SJSA1 (cell line): ENCODE data around the gene ZNF467. TPM values are rescaled to one million over a fixed set of nuclear protein-coding genes. Genes with fewer than 3 reads are reported as not detected.

ENCODE experiments used
- DNase-seq, 2 experiments: peaks; one replicate each; pipeline ENCODE4 v3.0.0-alpha.2; 2015 to 2020; ENCODE audit warnings: low spot score in 2 of 2, low read depth in 1 of 2
- H3K27ac ChIP-seq: fragments of 250-450 bp; sonication (Bioruptor Pico); 2 replicates; pipeline ENCODE4 v1.5.1; 2020; ENCODE audit warnings: mild to moderate bottlenecking, moderate library complexity
- H3K27me3 ChIP-seq: fragments of 250-450 bp; sonication (Bioruptor Pico); replicated peaks from 2 replicates; pipeline ENCODE4 v1.5.1; 2020; ENCODE audit warnings: mild to moderate bottlenecking, moderate library complexity
- H3K36me3 ChIP-seq: fragments of 250-450 bp; sonication (Bioruptor Pico); 2 replicates; pipeline ENCODE4 v1.5.1; 2020; ENCODE audit warnings: mild to moderate bottlenecking
- H3K4me1 ChIP-seq: fragments of 250-450 bp; sonication (Bioruptor Pico); replicated peaks from 2 replicates; pipeline ENCODE4 v1.6.1; 2021; ENCODE audit warnings: mild to moderate bottlenecking
- H3K4me3 ChIP-seq: fragments of 250-450 bp; sonication (Bioruptor Pico); 2 replicates; pipeline ENCODE4 v1.5.1; 2020; ENCODE audit warnings: mild to moderate bottlenecking
- H3K9me3 ChIP-seq: fragments of 250-450 bp; sonication (Bioruptor Pico); replicated peaks from 2 replicates; pipeline ENCODE4 v1.5.1; 2020; ENCODE audit warnings: mild to moderate bottlenecking
- total RNA-seq: library from RNA; depleted of rRNA; stranded (reverse); fragments of >200 nt; shearing (Covaris generic); gene quantifications from 2 replicates; pipeline ENCODE4 v1.2.3, GENCODE V29; 2014

ZNF467 gene
- total RNA-seq, 1 experiment from 2014 or later = not detected

DNA sequence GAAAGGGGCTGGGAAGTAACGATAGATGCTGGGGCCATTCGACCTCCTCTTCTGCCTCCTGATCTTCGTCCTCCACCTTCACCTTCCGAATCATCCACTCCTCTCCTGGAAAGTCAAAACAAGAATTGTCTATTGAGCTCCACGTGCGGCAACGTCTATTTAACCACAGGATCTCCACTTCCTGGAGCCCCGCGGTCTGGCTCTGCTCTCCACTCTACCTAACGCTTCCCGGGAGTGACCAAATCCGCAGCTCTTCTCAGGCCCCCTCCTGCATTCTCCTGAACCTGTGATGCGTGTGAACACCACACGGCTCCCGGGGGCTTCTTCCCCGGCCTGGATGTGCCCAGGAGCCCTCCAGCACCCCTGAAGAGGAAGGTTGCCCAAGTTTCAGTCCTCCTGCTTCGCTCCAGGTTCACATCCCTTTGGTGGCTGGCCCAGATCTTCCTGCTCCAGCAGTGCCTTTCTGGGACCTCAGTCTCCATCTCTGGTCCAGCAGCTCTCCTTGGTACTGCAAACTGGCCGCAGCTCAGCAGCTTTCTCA is 7.2 kb downstream of the ZNF467 start:
- Histone ChIP-seq H3K4me3 (no peak overlapping the region), H3K27ac (no peak overlapping the region), H3K4me1 (no peaks in the 10 kb centered on the region), H3K9me3 (peaks cover 2% of the 10 kb centered on the region), H3K27me3 (peaks cover 65% of the 10 kb centered on the region), H3K36me3 (no peaks in the 10 kb centered on the region)
- DNase-seq = no peak

DNA sequence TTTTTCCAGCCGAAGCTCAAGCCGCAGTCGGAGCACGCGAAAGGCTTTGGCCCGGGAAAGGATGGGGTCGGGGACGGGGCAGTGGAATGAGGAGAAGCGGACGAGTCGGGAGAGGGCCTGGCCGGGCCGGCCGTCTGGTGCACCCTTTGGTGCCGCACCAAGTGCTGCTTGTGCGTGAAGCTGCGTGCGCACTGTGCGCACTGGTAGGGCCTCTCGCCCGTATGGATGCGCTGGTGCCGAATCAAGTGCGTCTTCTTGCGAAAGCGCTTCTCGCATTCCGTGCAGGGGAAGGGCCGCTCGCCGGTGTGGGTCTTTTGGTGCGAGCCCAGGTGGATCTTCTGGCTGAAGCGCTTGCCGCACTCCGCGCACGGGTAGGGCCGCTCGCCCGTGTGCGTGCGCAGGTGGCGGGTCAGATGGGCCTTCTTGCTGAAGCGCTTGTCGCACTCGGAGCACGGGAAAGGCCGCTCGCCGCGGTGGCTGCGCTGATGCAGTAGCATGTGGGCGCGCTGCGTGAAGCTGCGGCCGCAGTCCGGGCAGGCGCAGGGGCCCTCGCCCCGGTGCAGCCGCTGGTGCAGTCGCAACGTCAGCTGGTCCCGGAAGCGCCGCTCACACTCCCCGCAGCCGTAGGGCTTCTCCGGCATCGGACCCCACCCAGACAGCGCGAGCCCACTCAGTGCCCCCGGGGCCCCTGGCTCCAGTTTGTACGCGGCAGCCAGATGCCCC is 7.8 kb downstream of the ZNF467 start:
- no peak overlapping the region for H3K27ac ChIP-seq
- H3K27me3 ChIP-seq = peaks cover 71% of the 10 kb centered on the region
- H3K4me3 ChIP-seq = no peak overlapping the region
- H3K9me3 ChIP-seq = peaks cover 2% of the 10 kb centered on the region
- DNase-seq = no peak
- H3K4me1 ChIP-seq = no peaks in the 10 kb centered on the region
- H3K36me3 ChIP-seq = no peaks in the 10 kb centered on the region

DNA sequence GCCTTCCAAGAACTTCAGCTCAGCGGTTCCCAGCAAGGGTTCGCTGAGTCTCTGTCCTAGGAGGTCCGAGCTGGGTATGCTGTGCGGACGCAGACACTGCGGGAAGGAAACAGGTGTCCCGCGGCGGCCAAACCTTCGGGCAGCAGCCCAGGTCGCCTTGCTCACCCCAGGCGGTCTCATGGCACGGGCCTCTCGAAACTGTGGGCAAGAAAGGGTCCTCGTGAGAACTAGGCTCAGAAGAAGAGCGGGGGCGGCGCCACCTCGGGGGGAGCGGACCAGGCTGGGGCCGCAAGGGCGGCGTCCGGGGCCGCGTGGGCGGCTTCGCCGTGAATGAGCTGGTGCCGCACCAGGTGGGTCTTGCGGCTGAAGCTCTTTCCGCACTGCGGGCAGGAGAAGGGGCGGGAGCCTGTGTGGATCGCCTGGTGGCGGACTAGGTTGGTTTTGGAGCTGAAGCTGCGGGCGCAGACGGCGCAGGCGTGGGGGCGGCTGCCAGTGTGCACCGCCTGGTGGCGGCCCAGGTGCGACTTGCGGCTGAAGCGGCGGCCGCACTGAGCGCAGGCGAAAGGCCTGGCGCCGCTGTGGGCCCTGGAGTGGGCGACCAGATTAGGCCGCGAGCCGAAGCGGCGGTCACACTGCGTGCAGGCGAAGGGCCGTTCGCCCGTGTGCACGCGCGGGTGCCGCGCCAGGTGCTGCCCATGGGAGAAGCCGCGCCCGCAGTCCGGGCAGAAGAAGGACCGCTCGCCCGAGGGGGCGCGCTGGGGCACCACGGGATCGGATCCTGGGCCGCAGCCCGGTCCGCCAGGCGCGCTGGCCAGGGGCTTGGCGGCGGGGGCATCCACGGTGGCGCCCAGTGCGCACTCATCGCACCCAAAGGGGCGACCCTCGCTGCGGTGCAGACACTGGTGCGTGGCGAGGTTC is 8.6 kb downstream of the ZNF467 start:
- no peak for DNase-seq

DNA sequence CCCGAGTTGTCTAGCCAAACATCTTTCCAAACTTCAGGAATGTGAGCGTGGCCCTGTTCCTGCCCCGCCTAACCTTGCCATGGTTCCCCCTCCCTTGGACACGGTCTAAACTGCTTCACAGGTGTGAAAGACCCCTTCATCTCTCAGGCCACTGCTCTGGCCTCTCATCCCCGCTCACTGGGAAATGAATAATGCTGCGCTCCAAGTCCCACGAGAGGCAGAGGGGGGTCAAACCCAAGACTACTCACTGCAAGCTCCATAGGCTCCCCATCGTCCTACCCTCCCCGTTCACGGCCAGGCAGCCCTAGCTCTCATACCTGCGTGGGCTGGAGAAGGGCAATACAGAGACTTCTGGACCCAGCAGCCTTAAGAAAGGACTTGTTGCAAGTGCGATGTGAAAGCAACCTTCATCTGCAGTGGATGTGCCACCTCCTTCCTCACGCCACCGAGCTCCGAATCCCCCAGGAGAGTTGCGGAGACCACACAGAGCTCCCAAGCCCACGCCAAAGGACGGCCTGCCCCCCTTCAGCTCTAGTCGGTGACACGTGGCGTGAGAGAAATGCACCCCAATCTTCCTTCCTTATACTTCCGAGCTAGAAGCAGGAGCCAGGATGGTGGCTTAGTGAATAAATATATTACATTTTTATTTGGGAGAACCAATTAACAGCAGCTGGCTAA is 9.7 kb downstream of the ZNF467 start:
- Histone ChIP-seq H3K27ac (no peak overlapping the region), H3K27me3 (peaks cover 69% of the 10 kb centered on the region), H3K9me3 (peaks cover 2% of the 10 kb centered on the region)

More for the DNA sequence above, 8.6 kb downstream of the ZNF467 start:
- no peak overlapping the region for H3K4me3 ChIP-seq
- H3K4me1 ChIP-seq = no peaks in the 10 kb centered on the region
- H3K36me3 ChIP-seq = no peaks in the 10 kb centered on the region
- H3K27ac ChIP-seq = no peak overlapping the region
- peaks cover 69% of the 10 kb centered on the region for H3K27me3 ChIP-seq
- peaks cover 2% of the 10 kb centered on the region for H3K9me3 ChIP-seq

DNA sequence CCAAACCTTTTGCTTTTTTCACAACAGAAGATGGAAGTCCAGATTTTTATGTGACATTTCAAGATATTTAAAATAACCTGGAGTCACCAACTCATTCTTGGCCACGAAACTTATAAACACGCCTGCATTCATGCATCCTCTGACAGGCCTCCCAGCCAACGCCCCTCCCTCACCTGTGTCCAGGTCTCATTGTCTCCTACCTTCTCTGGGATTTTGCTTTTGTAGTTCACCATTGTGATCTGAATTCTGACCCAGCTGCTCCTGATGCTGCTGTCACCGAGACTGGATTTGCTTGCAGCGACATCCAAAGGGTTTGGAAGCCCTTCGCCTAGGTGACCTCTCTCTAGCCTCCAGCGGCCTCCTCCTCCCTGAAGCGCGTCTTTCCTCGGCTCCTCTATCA is 10.8 kb downstream of the ZNF467 start:
- Histone ChIP-seq H3K27me3 (peaks cover 59% of the 10 kb centered on the region), H3K4me3 (no peak overlapping the region), H3K36me3 (no peaks in the 10 kb centered on the region), H3K27ac (no peak overlapping the region), H3K4me1 (no peaks in the 10 kb centered on the region), H3K9me3 (peaks cover 2% of the 10 kb centered on the region)
- no peak for DNase-seq

More for the DNA sequence above, 9.7 kb downstream of the ZNF467 start:
- H3K4me1 ChIP-seq = no peaks in the 10 kb centered on the region
- no peaks in the 10 kb centered on the region for H3K36me3 ChIP-seq
- no peak for DNase-seq
- no peak overlapping the region for H3K4me3 ChIP-seq

DNA sequence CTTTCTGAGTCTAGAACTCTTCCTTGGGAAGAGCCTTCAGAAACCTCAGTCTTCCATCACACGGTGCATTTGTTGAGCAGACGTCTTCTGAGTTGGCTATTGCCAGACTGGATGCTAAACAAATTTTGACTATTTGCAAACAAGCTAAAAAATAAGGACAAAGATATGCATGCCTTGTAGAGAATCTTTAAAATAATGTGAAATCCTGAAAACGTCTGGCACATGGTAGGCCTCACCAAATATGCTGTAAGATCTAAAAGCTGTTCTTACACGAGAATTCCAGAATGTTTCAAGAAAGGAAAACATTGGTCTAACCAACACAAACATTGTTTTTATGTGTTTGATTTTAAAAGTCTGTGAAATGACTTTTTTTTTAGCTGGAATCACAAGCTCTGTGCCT is 11.3 kb downstream of the ZNF467 start:
- Histone ChIP-seq H3K27ac (no peak overlapping the region), H3K4me3 (no peak overlapping the region), H3K27me3 (peaks cover 54% of the 10 kb centered on the region), H3K9me3 (peaks cover 2% of the 10 kb centered on the region), H3K4me1 (no peaks in the 10 kb centered on the region), H3K36me3 (no peaks in the 10 kb centered on the region)
- no peak for DNase-seq

DNA sequence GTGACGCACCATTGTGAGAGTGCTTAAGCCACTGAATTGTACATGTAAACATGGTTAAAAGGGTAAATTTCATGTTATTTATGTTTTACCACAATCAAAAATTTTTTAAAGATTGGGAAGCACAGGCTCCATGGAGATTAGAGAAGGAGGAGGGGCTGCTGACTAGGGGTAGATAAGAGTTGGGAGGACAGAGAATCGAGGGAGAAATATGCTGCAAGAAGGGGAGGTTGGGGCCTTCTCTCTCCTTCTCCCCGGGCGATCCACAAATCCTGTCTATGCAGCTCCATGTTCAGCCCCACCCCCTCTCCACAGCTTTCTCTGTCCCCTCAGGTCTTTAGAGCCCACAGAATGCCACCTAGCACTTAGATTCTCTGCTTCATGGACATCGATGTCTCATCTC is 12.1 kb downstream of the ZNF467 start:
- Histone ChIP-seq H3K9me3 (peaks cover 2% of the 10 kb centered on the region), H3K27ac (no peak overlapping the region), H3K36me3 (no peaks in the 10 kb centered on the region), H3K27me3 (peaks cover 51% of the 10 kb centered on the region), H3K4me1 (no peaks in the 10 kb centered on the region), H3K4me3 (no peak overlapping the region)
- DNase-seq = no peak

DNA sequence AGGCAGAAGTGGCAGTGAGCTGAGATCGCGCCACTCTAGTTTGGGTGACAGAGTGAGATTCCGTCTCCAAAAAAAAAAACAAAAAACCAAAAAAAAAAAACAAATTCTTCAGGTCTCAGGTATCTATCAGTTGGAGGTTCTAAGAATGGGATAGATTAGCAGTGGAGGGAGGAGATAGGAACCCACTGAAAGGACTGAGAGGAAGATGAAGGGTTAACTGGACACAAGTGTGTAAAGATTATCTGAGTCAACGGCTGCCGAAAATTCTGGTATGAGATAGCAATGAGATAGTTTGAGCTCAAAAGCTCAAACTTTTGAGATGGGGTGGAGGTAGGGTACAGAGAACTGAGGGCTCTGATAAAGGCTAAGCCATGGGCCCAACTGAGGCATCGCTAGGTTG is 12.8 kb downstream of the ZNF467 start:
- Histone ChIP-seq H3K4me3 (no peak overlapping the region), H3K36me3 (no peaks in the 10 kb centered on the region), H3K27me3 (peaks cover 43% of the 10 kb centered on the region), H3K4me1 (no peaks in the 10 kb centered on the region), H3K27ac (no peak overlapping the region), H3K9me3 (peaks cover 2% of the 10 kb centered on the region)
- DNase-seq = no peak

DNA sequence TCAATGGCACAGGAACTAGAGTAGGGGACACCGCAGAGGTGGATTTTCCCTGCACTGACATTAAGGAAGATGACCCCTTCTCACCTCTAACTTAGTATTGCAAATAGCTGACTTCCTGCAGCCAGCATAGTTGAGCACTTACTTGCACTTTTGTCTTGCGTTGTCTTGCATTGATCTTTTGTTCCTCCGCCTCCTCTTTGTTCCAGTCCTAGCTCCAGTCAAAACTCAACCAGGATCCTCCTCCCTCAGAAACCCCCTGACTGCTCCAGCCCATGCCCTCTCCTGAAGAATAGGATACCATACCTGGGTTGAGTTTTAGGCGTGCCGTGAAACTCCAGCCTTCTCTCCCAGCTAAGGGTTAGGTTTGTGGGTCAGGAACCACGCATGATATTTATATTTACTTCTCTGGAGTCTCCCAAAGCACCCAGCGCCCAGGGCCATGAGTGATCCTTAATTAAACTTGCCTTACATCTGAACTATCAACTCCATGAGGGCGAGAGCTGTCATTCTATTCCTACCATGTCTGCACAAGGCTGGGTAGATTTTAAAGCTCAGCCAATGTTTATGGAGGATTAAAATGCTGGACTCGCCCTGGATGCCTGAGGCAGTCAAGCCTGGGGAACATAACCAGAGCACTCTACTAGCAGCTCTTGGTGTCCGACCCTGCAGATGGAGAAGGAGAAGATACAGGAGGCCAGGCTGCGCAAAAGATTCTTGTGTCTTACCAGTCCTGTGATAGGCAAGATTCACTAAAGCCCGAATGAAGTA is 14.1 kb downstream of the ZNF467 start:
- H3K4me1 ChIP-seq = no peaks in the 10 kb centered on the region
- peaks cover 30% of the 10 kb centered on the region for H3K27me3 ChIP-seq
- no peak for DNase-seq
- no peak overlapping the region for H3K4me3 ChIP-seq
- no peaks in the 10 kb centered on the region for H3K36me3 ChIP-seq
- H3K27ac ChIP-seq = no peak overlapping the region
- H3K9me3 ChIP-seq = no peaks in the 10 kb centered on the region

DNA sequence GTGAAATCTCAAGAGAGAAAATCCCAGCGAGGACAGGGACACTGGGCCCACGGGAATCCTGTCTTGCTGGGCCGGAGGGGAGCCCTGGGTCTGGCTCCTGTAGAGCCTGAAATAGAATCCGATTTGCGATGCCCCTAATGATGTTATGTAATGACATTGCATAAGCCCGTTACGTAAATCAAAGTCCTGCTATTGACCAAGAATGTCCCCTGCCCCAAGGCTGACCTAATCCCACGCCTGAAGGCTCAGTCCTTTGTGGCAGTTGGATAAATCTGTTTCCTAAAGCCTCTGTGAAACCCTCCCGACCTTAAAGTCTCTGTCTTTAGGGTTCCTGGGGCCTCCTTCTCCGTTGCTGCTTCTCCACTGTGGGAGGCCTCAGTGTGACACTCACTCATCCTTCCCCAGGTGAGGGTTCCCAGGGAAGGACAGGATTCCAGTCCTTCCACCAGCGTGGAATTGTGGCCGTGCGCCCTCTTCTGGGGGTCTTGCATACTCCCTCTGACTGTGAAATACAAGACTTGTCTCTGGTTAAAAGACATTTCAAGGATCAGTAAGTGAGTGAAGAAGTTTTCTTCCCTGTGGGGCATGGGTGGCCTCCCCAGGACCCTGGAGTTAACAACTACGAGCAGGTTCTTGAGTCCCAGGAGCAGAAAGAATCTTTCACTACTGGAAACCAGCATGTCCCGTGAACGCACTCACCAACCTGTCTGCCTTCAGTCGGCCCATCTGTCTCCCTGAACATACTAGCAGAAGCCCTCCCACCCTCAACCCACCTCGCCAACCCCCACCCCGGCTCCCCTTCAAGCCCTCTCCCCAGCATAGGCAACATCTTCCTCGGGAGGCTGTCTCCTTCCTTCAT is 19.8 kb downstream of the ZNF467 start:
- Histone ChIP-seq H3K27me3 (peaks cover 4% of the 10 kb centered on the region), H3K4me1 (no peaks in the 10 kb centered on the region), H3K4me3 (no peak overlapping the region), H3K36me3 (no peaks in the 10 kb centered on the region), H3K9me3 (no peaks in the 10 kb centered on the region), H3K27ac (no peak overlapping the region)
- DNase-seq = no peak

DNA sequence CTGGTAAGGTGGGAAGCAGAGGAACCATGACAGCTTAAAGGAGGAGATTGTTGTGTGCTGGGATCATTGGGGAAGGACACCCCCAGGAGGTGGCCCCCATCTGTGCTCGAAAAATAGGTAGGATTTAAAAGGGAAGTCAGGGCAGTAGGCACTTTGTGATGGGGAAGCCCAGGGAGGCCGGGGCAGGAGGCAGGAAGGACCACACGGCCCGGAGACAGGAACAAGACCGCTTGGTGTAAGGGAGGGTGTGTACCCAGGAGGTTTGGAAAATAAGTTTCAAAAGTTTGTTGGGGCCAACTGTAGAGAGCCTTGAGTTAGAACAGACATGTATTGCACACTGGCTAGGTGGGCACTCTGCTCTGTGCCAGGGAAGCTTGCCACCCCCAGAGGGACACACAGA is 20.7 kb downstream of the ZNF467 start:
- Histone ChIP-seq H3K36me3 (no peaks in the 10 kb centered on the region), H3K4me1 (no peaks in the 10 kb centered on the region), H3K27ac (no peak overlapping the region), H3K27me3 (peaks cover 4% of the 10 kb centered on the region), H3K4me3 (no peak overlapping the region), H3K9me3 (no peaks in the 10 kb centered on the region)
- no peak for DNase-seq

DNA sequence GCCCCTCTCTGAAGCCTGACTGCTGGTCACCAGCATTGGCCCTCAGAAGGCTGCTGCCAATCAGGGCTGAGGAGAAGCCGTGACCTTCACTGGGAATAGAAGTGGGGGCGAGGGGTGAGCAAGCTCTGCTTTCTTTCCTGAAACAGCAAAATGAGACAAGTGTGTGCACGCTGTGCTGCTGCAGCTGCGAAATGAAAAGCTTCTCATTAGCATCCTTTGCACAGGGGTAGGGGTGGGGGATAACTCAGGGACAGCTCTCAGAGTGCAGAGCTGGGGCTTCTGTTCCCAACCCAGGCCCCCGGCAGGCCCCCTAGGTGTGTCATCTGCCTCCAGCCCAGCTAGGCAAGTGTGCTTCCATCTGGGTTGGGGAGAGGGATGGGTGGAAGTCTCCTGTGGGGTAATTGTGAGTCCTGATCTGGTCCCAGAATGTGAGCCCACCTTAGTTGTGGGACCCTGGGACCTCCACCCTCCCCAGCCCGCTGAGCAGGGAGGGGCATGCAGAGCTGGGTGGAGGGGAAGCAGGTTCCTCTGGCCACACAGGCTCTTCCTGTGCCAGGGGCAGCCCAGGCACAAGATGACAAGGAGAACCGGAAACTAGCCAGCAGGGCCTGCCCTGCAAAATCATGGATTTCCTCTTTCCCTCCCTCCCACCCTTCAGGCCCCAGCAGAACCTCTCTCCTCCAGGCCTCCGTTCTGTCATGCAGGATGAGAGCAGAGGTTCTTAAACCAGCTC is 22.2 kb downstream of the ZNF467 start:
- no peaks in the 10 kb centered on the region; the same call in none of the 2 replicates for H3K27me3 ChIP-seq
- no peak overlapping the region for H3K4me3 ChIP-seq
- no peaks in the 10 kb centered on the region for H3K4me1 ChIP-seq
- no peak for DNase-seq
- no peak overlapping the region for H3K27ac ChIP-seq
- H3K36me3 ChIP-seq = no peaks in the 10 kb centered on the region
- no peaks in the 10 kb centered on the region for H3K9me3 ChIP-seq
